HepG2 (cell line): ENCODE data around the gene MFSD8. TPM values are rescaled to one million over a fixed set of nuclear protein-coding genes. Genes with fewer than 3 reads are reported as not detected.

Experiments used
- CCAR2 ChIP-seq: fragments of 200-400 bp; formaldehyde crosslinking; optimal IDR thresholded peaks from 2 replicates; pipeline ENCODE3; 2018; ENCODE audit warnings: low read depth, mild to moderate bottlenecking, low read length, moderate library complexity
- FOXC1 ChIP-seq: sonication (generic); formaldehyde crosslinking; IDR thresholded peaks from 2 replicates; pipeline ENCODE4 v1.8.0; 2022; ENCODE audit warnings: mild to moderate bottlenecking, missing genetic modification reagents, borderline replicate concordance
- MBD4 ChIP-seq: IDR thresholded peaks from 2 replicates; pipeline ENCODE4 v1.6.1; 2012; ENCODE audit warnings: low read length, inconsistent platforms, borderline replicate concordance
- NAIF1 ChIP-seq: sonication (generic); formaldehyde crosslinking; IDR thresholded peaks from 2 replicates; pipeline ENCODE4 v1.5.0; 2020; ENCODE audit warnings: mild to moderate bottlenecking, missing genetic modification reagents, borderline replicate concordance
- SALL1 ChIP-seq: sonication (generic); formaldehyde crosslinking; IDR thresholded peaks from 2 replicates; pipeline ENCODE4 v1.8.0; 2022; ENCODE audit warnings: mild to moderate bottlenecking, missing genetic modification reagents
- SMAD1 ChIP-seq: sonication (generic); formaldehyde crosslinking; IDR thresholded peaks from 2 replicates; pipeline ENCODE4 v1.4.0; 2020; ENCODE audit warnings: missing genetic modification reagents, low read depth, mild to moderate bottlenecking, borderline replicate concordance
- ZFP36L1 ChIP-seq: sonication (generic); formaldehyde crosslinking; IDR thresholded peaks from 2 replicates; pipeline ENCODE4 v1.8.0; 2022; ENCODE audit warnings: mild to moderate bottlenecking, missing genetic modification reagents, moderate library complexity
- ZIK1 ChIP-seq: sonication (generic); formaldehyde crosslinking; IDR thresholded peaks from 2 replicates; pipeline ENCODE4 v1.5.0; 2020; ENCODE audit warnings: mild to moderate bottlenecking, low read depth, missing genetic modification reagents, borderline replicate concordance
- ZNF121 ChIP-seq: sonication (generic); formaldehyde crosslinking; IDR thresholded peaks from 2 replicates; pipeline ENCODE4 v1.5.0; 2020; ENCODE audit warnings: mild to moderate bottlenecking, missing genetic modification reagents
- ZNF605 ChIP-seq: sonication (generic); formaldehyde crosslinking; IDR thresholded peaks from 2 replicates; pipeline ENCODE4 v1.8.0; 2022; ENCODE audit warnings: mild to moderate bottlenecking, missing genetic modification reagents
- ZNF713 ChIP-seq: sonication (generic); formaldehyde crosslinking; IDR thresholded peaks from 2 replicates; pipeline ENCODE4 v1.4.0; 2020; ENCODE audit warnings: mild to moderate bottlenecking, missing genetic modification reagents
- ZNF724P ChIP-seq: sonication (generic); formaldehyde crosslinking; IDR thresholded peaks from 2 replicates; pipeline ENCODE4 v1.8.0; 2022; ENCODE audit warnings: missing genetic modification reagents, borderline replicate concordance
- ZNF781 ChIP-seq: sonication (generic); formaldehyde crosslinking; IDR thresholded peaks from 2 replicates; pipeline ENCODE4 v1.5.1; 2020; ENCODE audit warnings: borderline replicate concordance, mild to moderate bottlenecking, missing genetic modification reagents; ENCODE audit errors: not compliant biosample characterization
- polyA plus RNA-seq, 8 experiments: library from polyadenylated mRNA; depleted of rRNA in 3 of 8; stranded (reverse) in 7 of 8; unstranded in 1 of 8; fragments of >200 nt; fragmentation: Illumina TruSeq in 4 of 8; extraction: Trizol in 4 of 8; gene quantifications; 2 replicates each; pipeline versions ENCODE4 v1.2.1 to v1.2.3, GENCODE V29; 2011 to 2016; ENCODE audit warnings: low read depth in 4 of 8, missing spikeins in 1 of 8, mixed read lengths in 1 of 8; ENCODE audit not compliant: insufficient read depth in 1 of 8
- total RNA-seq, 5 experiments: library from RNA; depleted of rRNA; stranded (reverse); fragments of >200 nt; fragmentation: Illumina TruSeq; extraction: Trizol; gene quantifications; 2 replicates each; pipeline ENCODE4 v1.2.3, GENCODE V29; 2016; ENCODE audit warnings: low read depth in 1 of 5
- TF ChIP-seq, protein P1 (sequence below): sonication (generic); formaldehyde crosslinking; IDR thresholded peaks from 2 replicates; pipeline ENCODE4 v1.4.0; 2020; ENCODE audit warnings: missing genetic modification reagents, mild to moderate bottlenecking, borderline replicate concordance
- TF ChIP-seq, protein P2 (sequence below): sonication (generic); formaldehyde crosslinking; IDR thresholded peaks from 2 replicates; pipeline ENCODE4 v1.5.0; 2020; ENCODE audit warnings: missing genetic modification reagents, mild to moderate bottlenecking, borderline replicate concordance
- TF ChIP-seq, protein P3 (sequence below): IDR thresholded peaks from 2 replicates; pipeline ENCODE4 v1.6.1; 2016; ENCODE audit warnings: missing compliant biosample characterization, missing genetic modification reagents, borderline replicate concordance
- TF ChIP-seq, protein P4 (sequence below): IDR thresholded peaks from 2 replicates; pipeline ENCODE4 v1.6.1; 2016; ENCODE audit warnings: control low read depth
- TF ChIP-seq, protein P5 (sequence below): sonication (generic); formaldehyde crosslinking; IDR thresholded peaks from 2 replicates; pipeline ENCODE4 v1.4.0; 2020; ENCODE audit warnings: missing genetic modification reagents, borderline replicate concordance

MFSD8 gene
- total and polyA plus RNA-seq, 2 of the 13 experiments (the other 11 are each of a cell fraction or from before 2014, with no cell fraction given): 24.8 to 25.5 TPM

DNA sequence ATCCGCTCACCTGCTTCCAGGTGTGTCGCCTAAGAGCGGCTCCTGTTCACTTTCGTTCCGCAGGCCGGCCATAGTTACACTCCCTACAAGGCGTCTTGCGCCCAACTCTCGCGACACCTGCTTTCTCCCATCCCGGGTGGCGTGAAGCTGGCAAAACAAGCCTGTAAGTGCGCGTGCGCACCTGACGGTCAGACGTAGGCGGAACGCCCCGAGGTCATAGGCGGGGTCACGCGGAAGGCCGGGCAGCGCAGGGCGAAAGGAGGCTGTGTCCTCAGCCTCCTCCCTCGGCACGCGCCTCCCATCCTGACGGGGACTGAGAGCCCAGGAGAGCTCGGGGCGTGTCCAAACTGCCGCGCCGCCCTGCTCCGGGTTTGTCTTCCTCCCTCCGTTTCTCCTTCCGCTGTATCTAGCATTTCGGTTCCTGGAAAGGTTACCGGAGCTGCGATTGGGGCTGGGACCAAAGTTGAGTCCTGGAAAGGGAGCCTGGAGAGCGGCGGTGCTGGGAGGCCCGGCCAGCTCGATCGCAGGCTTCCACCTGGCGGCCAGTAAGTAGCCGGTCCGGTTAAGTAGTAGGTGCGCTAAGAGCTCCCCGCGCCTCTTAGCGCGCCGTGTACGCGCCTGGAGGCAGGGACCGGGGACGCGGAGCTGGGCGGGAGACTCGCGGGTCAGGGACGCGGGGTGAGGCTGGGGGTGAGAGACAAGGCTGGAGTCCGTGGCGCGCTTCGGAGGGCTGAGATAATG lies at the start of gene MFSD8, which contains the start of gene ABHD18 (continued):
- TF ChIP-seq, protein P1, sequence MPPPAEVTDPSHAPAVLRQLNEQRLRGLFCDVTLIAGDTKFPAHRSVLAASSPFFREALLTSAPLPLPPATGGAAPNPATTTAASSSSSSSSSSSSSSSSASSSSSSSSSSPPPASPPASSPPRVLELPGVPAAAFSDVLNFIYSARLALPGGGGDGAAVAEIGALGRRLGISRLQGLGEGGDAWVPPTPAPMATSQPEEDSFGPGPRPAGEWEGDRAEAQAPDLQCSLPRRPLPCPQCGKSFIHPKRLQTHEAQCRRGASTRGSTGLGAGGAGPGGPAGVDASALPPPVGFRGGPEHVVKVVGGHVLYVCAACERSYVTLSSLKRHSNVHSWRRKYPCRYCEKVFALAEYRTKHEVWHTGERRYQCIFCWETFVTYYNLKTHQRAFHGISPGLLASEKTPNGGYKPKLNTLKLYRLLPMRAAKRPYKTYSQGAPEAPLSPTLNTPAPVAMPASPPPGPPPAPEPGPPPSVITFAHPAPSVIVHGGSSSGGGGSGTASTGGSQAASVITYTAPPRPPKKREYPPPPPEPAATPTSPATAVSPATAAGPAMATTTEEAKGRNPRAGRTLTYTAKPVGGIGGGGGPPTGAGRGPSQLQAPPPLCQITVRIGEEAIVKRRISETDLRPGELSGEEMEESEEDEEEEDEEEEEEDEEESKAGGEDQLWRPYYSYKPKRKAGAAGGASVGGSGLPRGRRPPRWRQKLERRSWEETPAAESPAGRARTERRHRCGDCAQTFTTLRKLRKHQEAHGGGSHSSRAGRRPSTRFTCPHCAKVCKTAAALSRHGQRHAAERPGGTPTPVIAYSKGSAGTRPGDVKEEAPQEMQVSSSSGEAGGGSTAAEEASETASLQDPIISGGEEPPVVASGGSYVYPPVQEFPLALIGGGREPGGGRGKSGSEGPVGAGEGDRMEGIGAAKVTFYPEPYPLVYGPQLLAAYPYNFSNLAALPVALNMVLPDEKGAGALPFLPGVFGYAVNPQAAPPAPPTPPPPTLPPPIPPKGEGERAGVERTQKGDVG (CRISPR knock-in tag): no peak
- TF ChIP-seq, protein P2, sequence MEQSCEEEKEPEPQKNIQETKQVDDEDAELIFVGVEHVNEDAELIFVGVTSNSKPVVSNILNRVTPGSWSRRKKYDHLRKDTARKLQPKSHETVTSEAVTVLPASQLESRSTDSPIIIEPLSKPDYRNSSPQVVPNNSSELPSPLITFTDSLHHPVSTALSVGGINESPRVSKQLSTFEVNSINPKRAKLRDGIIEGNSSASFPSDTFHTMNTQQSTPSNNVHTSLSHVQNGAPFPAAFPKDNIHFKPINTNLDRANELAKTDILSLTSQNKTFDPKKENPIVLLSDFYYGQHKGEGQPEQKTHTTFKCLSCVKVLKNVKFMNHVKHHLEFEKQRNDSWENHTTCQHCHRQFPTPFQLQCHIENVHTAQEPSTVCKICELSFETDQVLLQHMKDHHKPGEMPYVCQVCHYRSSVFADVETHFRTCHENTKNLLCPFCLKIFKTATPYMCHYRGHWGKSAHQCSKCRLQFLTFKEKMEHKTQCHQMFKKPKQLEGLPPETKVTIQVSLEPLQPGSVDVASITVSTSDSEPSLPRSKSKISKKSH (CRISPR knock-in tag): peak; percentile 15; the same call in 1 of the 2 replicates
- TF ChIP-seq CCAR2 (no peak), SMAD1 (no peak), ZFP36L1 (CRISPR knock-in tag) (peak; percentile 62; the same call in 1 of the 2 replicates), ZNF713 (CRISPR knock-in tag) (no peak), ZIK1 (CRISPR knock-in tag) (peak; percentile 7; the same call in 1 of the 2 replicates), MBD4 (no peak), ZNF121 (peak; percentile 16; the same call in 1 of the 2 replicates), ZNF724P (CRISPR knock-in tag) (peak; percentile 88), NAIF1 (no peak), ZNF781 (CRISPR knock-in tag) (peak; percentile 93), ZNF605 (CRISPR knock-in tag) (peak; percentile 61; the same call in 1 of the 2 replicates), SALL1 (CRISPR knock-in tag) (peak; percentile 84), FOXC1 (CRISPR knock-in tag) (peak; percentile 63; the same call in 1 of the 2 replicates)
- TF ChIP-seq, protein P3, sequence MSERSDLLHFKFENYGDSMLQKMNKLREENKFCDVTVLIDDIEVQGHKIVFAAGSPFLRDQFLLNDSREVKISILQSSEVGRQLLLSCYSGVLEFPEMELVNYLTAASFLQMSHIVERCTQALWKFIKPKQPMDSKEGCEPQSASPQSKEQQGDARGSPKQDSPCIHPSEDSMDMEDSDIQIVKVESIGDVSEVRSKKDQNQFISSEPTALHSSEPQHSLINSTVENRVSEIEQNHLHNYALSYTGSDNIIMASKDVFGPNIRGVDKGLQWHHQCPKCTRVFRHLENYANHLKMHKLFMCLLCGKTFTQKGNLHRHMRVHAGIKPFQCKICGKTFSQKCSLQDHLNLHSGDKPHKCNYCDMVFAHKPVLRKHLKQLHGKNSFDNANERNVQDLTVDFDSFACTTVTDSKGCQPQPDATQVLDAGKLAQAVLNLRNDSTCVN: no peak
- TF ChIP-seq, protein P4, sequence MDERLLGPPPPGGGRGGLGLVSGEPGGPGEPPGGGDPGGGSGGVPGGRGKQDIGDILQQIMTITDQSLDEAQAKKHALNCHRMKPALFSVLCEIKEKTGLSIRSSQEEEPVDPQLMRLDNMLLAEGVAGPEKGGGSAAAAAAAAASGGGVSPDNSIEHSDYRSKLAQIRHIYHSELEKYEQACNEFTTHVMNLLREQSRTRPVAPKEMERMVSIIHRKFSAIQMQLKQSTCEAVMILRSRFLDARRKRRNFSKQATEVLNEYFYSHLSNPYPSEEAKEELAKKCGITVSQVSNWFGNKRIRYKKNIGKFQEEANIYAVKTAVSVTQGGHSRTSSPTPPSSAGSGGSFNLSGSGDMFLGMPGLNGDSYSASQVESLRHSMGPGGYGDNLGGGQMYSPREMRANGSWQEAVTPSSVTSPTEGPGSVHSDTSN: no peak
- TF ChIP-seq, protein P5, sequence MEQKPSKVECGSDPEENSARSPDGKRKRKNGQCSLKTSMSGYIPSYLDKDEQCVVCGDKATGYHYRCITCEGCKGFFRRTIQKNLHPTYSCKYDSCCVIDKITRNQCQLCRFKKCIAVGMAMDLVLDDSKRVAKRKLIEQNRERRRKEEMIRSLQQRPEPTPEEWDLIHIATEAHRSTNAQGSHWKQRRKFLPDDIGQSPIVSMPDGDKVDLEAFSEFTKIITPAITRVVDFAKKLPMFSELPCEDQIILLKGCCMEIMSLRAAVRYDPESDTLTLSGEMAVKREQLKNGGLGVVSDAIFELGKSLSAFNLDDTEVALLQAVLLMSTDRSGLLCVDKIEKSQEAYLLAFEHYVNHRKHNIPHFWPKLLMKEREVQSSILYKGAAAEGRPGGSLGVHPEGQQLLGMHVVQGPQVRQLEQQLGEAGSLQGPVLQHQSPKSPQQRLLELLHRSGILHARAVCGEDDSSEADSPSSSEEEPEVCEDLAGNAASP (CRISPR knock-in tag): peak; percentile 79
